ENCODE data around the gene SLC8A1. TPM values are rescaled to one million over a fixed set of nuclear protein-coding genes. Genes with fewer than 3 reads are reported as not detected.

Gene SLC8A1
- total and polyA plus RNA-seq, 2 of the 13 experiments (the other 11 are each of a cell fraction or from before 2014, with no cell fraction given), result not detected

- no peaks in the 10 kb centered on the region for H3K4me1 ChIP-seq (ENCODE audit: insufficient read depth, low read length)
- intact Hi-C loops (cut with micrococcal nuclease; ENCODE audit: unreplicated experiment) (no loop called here), in situ Hi-C loops (cut with HindIII; ENCODE audit: extremely low pct_ligation_motif_present, low pct_unique_long_range_greater_than_20kb) (no loop called here)
- FAIRE-seq (no peak), ATAC-seq (no peak), DNase-seq (ENCODE audit: low spot score) (no peak)
- no peaks in the 10 kb centered on the region for H4K20me1 ChIP-seq (ENCODE audit: insufficient read depth, low read length)
- no peak overlapping the region for H3K27ac ChIP-seq (ENCODE audit: extremely low read length, insufficient read depth, low read length)
- no peak for TF ChIP-seq ASH2L (IDR thresholded peaks at IDR 0.05; ENCODE audit: insufficient read length, low read depth, low read length)
- no peak for TF ChIP-seq ZNF484 (CRISPR knock-in tag; IDR thresholded peaks at IDR 0.05; ENCODE audit: borderline replicate concordance, low read depth)
- no peak for TF ChIP-seq SAFB2 (CRISPR knock-in tag; IDR thresholded peaks at IDR 0.05; ENCODE audit: borderline replicate concordance, low read depth)
- TF ChIP-seq ZNF251 (CRISPR knock-in tag; IDR thresholded peaks at IDR 0.05), result no peak
- TF ChIP-seq ZFP41 (CRISPR knock-in tag; IDR thresholded peaks at IDR 0.05; ENCODE audit: borderline replicate concordance), result no peak
- TF ChIP-seq CREB1 (IDR thresholded peaks at IDR 0.05), result no peak
- TF ChIP-seq CREB1 (CRISPR knock-in tag; IDR thresholded peaks at IDR 0.05), result no peak
- TF ChIP-seq GLI4 (CRISPR knock-in tag; IDR thresholded peaks at IDR 0.05; ENCODE audit: borderline replicate concordance), result no peak
- TF ChIP-seq, protein P1, sequence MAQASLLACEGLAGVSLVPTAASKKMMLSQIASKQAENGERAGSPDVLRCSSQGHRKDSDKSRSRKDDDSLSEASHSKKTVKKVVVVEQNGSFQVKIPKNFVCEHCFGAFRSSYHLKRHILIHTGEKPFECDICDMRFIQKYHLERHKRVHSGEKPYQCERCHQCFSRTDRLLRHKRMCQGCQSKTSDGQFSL (CRISPR knock-in tag; IDR thresholded peaks at IDR 0.05), result no peak
- TF ChIP-seq PRMT3 (CRISPR knock-in tag; IDR thresholded peaks at IDR 0.05; ENCODE audit: borderline replicate concordance, low read depth), result no peak
- TF ChIP-seq ZNF589 (CRISPR knock-in tag; conservative IDR thresholded peaks at IDR 0.05), result no peak
- TF ChIP-seq MZF1 (CRISPR knock-in tag; IDR thresholded peaks at IDR 0.05; ENCODE audit: borderline replicate concordance), result no peak
- no peak for TF ChIP-seq ZNF557 (CRISPR knock-in tag; IDR thresholded peaks at IDR 0.05)
- TF ChIP-seq ZNF83 (CRISPR knock-in tag; IDR thresholded peaks at IDR 0.05; ENCODE audit: borderline replicate concordance), result no peak
- TF ChIP-seq, protein P2, sequence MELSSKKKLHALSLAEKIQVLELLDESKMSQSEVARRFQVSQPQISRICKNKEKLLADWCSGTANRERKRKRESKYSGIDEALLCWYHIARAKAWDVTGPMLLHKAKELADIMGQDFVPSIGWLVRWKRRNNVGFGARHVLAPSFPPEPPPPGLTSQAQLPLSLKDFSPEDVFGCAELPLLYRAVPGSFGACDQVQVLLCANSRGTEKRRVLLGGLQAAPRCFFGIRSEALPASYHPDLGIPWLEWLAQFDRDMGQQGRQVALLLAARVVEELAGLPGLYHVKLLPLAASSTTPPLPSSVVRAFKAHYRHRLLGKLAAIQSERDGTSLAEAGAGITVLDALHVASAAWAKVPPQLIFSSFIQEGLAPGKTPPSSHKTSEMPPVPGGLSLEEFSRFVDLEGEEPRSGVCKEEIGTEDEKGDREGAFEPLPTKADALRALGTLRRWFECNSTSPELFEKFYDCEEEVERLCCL (CRISPR knock-in tag; IDR thresholded peaks at IDR 0.05; ENCODE audit: borderline replicate concordance), result no peak
- H3K27me3 ChIP-seq (ENCODE audit: control insufficient read depth in 1 of 2, insufficient read depth in 2 of 2, low read length in 2 of 2), result peaks cover 0 to 2% of the 10 kb centered on the region in 2 experiments; a peak in 1 of 5 replicates
- H3K9ac ChIP-seq (ENCODE audit: insufficient read depth, low read depth, low read length), result no peak overlapping the region
- no peak overlapping the region for H3K4me2 ChIP-seq (ENCODE audit: low read depth, low read length)
- 7% methylated on average over 3 of the region's 3 CpGs for WGBS (ENCODE audit: low lambda C conversion rate)
- H3K79me2 ChIP-seq (ENCODE audit: insufficient read depth, low read length), result no peaks in the 10 kb centered on the region
- no TSS peak for BruUV-seq (replicated peaks)
- H3K36me3 ChIP-seq (replicated peaks in 1 of 2; ENCODE audit: control insufficient read depth in 1 of 2, insufficient read depth in 2 of 2, low read length in 2 of 2), result no peaks in the 10 kb centered on the region
- POLR2A ChIA-PET, result no interaction called here
- H2AFZ ChIP-seq (ENCODE audit: low read length), result no peak overlapping the region
- H3K4me3 ChIP-seq (replicated peaks in 1 of 3; ENCODE audit: insufficient read depth in 1 of 3, low read depth in 2 of 3, low read length in 3 of 3), result no peak overlapping the region
- H3K9me3 ChIP-seq (ENCODE audit: low read length), result no peaks in the 10 kb centered on the region
- CTCF ChIA-PET (ENCODE audit: low intra/inter-chr PET ratio, low total read pairs), result no interaction called here
Observed at GRCh38 chr2:40420478-40420877, 31.4 kb downstream of the SLC8A1 start.
